ENCODE results near the gene LIPH.

Gene LIPH

DNA sequence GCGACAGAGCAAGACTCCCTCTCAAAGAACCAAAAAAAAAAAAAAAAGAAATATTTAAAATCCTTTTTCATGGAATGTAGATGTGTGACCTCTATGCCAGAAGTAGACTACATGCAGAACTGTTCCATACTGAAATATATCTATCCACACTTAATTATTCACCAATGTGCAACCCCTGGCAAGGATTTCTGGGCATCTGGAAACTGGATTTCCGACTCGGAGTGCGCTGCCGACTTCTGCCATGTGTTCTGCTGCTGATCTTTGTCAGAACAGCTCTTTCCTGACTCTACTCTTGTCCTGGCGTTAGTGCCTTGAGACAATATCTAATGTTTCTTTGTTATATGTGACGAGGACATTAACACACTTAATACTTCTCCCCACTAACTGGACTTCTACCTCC is 11.7 kb downstream of the LIPH start:
- no peak for DNase-seq (ENCODE audit: low spot score)

GRCh38 chr3:185539934-185540333 is 12.5 kb downstream of the LIPH start:
- DNase-seq (ENCODE audit: low spot score) = no peak

DNA sequence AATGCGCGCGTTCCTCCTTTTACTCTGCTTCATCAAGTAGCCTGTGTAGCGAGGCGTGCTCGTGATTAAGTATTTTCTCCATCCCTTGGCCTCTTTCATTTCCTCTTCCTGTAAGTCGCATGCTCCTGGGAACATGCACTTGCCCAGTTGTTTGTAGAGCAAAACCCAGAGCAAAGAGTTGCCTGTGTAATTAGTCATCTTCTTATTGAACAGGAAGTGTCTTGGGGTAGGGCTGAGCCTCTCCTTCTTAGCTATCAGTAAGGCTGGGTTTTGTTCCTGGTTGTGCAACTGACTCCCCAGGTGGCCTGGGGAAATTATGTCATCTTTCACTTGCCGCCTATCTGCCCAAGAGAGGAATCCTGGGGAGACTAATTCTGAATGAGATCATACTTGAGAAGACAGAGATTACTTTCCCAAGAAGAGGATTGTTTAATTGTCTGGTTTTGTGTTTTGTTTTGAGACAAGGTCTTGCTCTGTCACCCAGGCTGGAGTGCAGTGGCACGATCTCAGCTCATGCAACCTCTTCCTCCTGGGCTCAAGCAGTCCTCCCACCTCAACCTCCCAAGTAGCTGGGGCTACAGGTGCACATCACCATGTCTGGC is 14.9 kb downstream of the LIPH start:
- no peak for DNase-seq (ENCODE audit: low spot score)

GRCh38 chr3:185534511-185534910 is 17.9 kb downstream of the LIPH start:
- no peak for DNase-seq (ENCODE audit: low spot score)

DNA sequence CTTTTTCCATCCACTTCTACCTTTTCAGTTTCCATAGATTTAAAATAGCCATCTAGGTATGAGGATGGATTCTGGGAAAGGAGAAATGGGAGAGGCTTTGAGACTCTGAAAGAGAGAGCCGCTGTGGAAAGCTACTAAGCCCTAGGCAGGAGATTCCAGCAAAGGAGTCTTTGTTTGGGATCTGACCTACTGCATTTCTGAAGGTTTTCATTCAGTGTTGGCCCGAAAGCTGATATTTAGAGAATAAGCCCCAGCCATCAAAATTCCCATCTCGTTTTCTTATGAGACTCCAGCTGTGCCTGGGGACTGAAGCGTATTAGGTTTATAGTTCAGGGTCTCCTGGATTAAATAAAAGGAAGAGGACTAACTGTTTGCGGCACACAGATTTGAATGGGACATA is 19.5 kb downstream of the LIPH start:
- DNase-seq (ENCODE audit: low spot score) = no peak

DNA sequence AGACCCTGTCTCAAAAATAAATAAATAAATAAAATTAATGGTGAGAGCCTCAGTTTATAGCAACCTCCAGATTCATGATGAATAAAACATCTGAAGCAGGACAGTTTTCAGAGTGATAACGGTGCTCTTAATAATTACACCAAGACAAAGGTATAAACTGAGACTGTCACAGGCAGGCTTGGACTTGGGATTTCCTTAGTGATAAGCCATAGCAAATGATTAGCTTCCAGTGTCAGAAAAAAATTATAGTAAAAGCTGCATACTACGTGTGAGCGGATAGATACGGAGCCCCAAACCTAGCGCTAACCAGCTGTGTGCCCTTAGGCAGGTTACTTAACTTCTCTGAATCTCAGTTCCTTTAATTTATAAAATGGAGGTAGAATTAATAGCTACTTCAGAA is 21.5 kb downstream of the LIPH start:
- DNase-seq (ENCODE audit: low spot score) = no peak

DNA sequence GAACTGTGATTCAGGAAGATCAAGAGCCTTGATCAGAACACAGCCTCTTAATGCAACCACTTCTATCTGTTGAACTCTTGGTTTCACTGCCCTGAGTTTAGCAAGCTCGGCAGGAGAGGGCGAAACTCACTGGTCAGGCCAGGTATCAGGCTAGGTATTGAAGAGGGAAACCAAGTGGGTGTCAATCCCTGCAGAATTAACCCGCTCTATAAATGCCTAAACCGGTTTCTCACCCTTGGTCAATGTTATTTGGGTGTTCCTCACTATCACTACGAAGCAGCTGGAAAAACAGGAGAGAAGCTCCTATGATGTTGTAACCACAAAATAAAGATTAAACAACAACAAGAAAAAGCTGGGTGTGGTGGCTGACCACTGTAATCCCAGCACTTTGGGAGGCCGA is 23.9 kb downstream of the LIPH start:
- DNase-seq (ENCODE audit: low spot score) = no peak

DNA sequence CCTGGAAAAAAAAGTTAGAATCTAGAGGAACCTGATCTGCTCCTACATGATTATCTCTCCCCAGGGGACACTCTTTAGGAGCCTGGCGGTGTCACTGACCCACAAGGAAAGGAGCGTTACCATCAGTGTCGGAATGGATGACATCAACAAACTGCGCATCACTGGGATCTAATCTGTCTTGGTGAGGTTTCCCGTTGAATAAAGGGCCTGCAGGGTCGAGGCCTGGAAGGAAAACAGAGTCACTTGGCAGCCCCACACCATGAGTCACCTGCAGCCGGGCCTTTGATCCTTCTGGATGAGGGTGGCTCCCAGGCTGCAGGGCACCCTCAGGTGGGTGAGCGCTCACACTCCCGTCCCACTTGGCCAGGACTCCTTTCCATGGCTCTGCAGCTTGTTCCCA is 25.0 kb downstream of the LIPH start:
- peak; percentile 20 for DNase-seq (ENCODE audit: low spot score)

DNA sequence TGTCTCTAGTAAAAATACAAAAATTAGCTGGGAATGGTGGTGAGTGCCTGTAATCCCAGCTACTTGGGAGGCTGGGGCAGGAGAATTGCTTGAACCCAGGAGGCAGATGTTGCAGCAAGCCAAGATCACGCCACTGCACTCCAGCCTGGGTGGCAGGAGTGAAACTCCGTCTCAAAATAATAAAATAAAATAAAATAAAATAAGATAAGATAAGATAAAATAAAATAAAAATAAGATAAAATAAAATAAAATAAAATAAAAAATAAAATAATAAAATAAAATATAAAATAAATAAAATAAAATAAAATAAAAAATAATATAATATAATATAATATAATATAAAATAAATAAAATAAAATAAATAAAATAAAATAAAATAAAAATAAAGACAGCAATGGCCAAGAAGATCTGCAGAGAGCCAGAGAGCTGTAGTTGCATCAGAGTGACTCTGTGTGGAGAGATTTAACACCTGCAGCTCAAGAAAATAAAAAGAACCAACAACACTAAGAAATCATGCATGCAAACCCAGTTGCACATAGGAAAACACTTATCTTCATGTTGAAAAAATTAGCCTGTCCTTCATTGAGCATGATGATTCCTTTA is 25.9 kb downstream of the LIPH start:
- DNase-seq (ENCODE audit: low spot score) = no peak

DNA sequence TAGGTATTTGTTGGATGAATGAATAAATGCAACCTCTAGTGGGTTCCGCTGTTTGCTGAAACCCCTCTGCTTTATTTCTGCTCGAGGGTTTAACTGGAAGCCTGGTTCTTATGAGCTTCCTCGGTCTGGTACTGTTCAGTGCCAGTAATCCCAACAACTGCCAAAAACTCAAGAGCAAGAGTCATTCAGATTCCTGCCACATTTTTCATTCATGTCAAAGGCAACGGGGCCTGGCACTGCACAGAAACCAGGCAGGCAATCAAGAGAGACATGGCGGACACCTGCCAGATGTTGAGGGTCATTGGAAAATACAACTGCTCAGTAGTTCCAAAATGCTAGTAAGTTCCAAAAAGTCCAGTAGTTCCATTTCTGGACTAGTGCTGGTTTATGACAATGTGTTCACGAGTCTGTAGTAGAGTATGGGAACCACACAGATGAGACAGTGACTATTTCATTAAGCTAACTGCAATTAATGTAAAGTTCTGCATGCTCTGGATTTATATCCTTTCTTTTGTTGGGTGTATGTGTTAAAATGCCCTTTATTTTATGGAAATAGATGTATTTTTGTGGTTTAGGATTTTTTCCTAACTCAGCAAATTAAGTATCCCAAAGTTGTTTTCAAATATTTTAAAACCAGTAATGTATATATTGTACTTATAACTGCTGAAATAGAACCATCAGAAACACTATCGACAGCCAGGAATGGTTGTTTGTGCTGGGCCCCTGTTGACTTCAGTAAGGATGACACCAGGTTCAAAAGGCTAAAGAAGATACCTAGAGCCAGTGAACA is 30.8 kb downstream of the LIPH start:
- no peak for DNase-seq (ENCODE audit: low spot score)

DNA sequence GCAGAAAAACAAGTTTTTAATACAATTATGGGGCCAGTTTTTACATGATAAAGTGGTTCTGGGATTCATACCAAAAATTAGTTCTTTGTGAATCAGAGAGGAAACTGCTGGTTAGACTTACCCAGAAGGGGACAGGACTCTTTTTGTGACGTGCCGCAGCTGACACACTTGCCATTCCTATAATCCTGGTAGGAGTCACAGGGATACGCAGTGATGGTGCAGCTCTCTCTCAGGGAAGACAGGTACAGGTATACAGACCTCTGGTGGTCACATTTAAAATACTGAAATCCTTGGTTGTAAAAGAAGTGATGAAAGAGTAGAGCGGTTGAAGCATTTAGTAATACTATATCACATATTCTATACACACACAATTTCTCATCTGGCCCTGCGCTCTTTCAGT is 33.4 kb downstream of the LIPH start:
- DNase-seq (ENCODE audit: low spot score) = peak; percentile 34

- no peak for DNase-seq (ENCODE audit: low spot score)
Observed at GRCh38 chr3:185517387-185518130, 34.8 kb downstream of the LIPH start.

DNA sequence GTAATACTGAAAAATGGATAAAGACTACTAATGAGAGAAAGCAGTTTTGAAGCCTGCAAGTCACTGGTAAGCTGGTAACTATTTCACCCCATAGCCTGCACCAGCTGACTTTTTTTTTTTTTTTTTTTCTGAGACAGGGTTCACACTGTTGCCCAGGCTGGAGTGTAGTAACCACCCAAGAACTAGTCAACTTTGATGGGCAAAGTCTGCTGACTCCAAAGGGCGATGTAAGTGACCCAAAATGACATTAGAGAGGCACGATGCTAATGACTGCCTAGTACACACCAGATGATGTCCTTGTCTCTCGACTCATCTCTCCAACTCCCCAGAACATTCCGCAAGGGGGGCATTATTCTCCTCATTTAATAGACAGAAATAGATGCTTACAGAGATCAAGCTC is 40.7 kb downstream of the LIPH start:
- no peak for DNase-seq (ENCODE audit: low spot score)

DNA sequence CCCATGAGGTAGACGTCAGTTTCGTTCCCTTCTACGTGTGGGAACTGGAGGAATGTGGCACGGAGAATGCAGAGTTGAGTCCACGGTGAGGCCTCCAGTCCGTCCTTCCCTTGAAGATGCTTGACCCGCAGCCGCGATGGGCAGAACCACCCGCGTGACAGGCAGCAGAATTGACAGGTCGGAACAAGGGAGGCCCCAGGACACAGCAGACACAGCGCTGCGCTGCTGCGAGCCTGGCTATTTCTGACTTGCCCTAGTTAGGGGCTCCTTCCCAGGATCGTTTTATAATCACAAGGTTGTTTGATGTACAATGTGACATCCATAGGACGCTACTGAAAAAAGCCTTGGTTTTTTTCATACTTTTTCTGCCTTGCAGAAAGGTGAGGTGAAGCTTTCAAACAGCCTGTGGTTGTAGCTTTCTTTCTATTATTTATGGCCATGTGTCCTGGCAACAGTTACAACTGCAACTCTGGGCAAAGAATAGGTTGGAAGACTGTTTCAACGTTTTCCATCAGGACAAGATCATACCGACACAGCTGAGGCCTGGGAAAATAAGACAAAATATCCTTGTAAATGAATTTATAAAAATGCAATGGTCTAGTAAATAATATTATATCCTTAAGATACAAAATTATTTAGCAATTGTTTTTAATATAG is 43.9 kb downstream of the LIPH start:
- DNase-seq (ENCODE audit: low spot score) = peak; percentile 13

DNA sequence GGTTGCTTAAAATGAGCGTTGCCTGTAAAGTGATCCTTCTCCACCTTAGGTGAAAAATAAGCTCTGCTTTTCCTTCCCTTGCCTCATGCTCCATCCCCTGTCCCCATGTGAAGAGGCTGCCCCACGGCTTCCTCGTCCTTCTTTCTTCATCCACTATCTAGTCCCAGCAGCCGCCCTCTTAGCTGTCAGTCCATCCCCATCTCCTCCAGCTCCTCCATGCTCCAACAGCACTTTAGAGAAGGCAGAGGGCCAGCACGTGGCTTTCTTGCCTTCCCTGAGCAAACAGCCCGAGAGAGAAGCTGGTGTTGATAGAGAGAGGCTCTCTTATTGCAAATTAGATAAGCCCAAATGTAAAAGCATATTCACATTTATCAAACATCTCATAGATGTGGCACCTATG is 44.5 kb downstream of the LIPH start:
- peak; percentile 14 for DNase-seq (ENCODE audit: low spot score)

DNA sequence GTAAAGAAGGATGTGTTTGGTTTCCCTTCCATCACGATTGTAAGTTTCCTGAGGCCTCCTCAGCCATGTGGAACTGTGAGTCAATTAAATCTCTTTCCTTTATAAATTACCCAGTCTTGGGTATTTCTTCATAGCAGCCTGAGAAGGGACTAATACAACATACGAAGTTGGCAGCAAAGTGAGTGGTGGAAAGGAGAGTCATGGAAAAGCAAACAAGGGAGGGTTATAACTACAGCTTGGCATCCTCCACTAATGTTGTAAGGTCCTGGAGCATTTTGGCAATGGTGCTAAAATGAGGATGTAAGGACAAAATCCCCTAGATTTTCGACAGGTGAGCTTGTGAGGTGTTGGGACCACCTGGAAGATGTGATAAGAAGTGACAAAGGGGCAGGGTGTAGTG is 47.8 kb downstream of the LIPH start:
- no peak for DNase-seq (ENCODE audit: low spot score)

DNA sequence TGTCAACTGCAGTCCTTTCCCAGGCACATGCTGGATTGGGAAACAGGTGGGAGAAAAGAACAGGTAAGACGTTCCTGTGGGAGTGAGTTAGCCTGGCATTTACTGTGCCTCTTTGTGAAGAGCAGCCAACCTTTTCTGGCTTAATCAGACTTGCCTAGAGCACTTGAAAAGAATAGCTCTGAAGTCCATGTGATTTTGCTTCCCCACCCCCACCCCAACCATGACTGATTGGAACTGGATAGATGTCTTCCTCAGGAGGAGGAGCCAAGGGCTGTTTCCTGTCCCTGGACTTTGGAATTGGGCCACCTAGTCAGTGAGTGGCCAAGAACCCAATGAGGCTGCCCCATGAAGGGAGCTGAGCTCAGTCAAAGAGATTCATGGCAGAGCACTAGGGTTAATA is 48.9 kb downstream of the LIPH start:
- no peak for DNase-seq (ENCODE audit: low spot score)

GRCh38 chr3:185502987-185503386 is 49.4 kb downstream of the LIPH start:
- DNase-seq (ENCODE audit: low spot score) = no peak

DNA sequence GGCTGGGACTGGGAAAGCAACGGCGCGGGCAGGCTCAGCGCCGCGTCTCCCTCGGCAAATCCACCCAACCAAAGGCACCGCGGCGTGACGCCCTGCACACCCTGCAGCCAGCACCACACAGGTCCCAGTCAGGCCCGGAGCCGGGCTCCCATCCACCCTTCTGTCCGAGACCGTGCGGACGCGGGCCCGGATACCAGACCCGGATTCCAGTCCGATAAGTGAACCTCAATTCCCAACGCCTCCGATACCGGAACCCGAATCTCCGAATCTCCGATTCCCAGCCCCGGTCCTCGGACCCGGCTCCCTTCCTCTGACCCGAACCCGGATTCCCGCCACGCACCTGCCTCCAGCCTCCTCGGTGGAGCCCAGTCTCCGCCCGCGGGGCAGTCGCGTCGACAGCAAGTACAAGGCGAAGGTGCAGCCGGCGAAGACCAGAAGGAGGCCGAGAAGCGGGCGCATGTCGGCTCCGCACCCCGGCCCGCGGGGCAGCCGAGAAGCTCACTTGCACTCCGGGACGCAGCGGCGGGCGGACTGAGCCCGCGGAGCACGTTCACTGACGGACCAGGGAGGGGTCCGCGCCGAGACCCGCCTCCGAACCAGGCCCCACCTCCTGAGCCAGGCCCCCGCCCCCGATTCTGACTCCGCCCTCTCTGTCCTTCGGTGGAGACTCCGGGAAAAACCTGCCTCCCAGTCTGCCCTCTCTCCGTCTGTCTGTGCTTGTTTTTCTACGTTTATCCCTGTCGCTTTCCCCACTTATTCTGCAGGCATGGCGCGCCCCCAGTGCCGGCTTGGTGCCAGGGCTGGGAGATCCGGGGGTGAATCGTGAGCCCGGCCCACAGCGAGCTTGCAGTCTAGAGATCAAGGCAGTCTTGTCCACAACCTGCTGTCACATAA is 53.6 kb downstream of the LIPH start, which contains the start of gene TMEM41A:
Gene TMEM41A (minus strand): TSS at position 533 of the 894 bp plus-strand sequence. CDS start 74 bp downstream, at position 459.
- peak; percentile 92 for DNase-seq (ENCODE audit: low spot score)

- no peak for DNase-seq (ENCODE audit: low spot score)
Observed at GRCh38 chr3:185490241-185490640, 62.1 kb downstream of the LIPH start.

GRCh38 chr3:185489462-185489861 is 62.9 kb downstream of the LIPH start:
- no peak for DNase-seq (ENCODE audit: low spot score)

All from SK-N-DZ (cell line).